ENCODE measurements around the gene GREB1. TPM values are rescaled to one million over a fixed set of nuclear protein-coding genes. Genes with fewer than 3 reads are reported as not detected.
A peak's percentile ranks its signal among the peaks of the same experiment; 100 is the strongest.

The GREB1 gene
- total and polyA plus RNA-seq, 2 of the 13 experiments (the other 11 are each of a cell fraction or from before 2014, with no cell fraction given), result 31.3 to 61.2 TPM

DNA sequence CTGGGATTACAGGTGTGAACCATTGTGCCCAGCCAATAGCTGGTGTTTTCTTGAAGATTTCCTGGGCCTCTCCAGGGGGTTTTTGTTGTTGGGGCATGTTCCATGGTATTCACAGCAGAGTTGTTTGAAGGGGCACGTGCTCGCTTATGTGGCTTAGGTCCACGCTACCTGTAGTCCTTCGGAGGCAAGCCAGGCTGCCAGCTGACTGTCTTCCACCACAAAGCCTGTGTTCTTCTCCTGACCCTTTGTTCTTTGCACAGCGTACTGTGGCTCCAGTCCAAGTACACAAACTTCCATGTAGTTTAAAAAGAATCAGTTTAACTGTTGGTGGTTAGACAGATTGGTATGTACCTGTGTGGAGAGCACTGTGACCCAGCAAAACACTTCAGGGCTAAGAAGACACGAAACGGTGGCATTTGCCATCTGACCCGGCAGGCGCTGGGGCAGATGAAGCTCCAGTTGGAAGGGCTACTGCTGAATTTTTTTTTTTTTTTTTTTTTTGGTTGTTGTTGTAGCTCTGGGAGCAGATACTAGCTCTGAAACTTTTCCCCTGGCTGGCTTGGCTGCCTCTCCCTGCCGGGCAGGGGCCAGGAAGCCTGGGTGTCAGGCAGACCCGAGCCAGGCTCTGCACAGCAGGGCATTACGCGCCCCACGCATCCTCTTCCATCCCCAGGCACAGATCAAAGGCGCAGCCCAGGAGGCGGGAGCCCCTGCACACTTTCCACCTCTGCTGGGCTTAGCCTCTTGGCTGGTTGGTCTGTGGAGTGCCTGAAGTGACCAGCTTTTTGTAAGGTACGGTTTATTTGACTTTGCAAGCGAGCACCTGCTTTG, 5.7 kb downstream of the GREB1 start (continued):
- TF ChIP-seq, protein P1, sequence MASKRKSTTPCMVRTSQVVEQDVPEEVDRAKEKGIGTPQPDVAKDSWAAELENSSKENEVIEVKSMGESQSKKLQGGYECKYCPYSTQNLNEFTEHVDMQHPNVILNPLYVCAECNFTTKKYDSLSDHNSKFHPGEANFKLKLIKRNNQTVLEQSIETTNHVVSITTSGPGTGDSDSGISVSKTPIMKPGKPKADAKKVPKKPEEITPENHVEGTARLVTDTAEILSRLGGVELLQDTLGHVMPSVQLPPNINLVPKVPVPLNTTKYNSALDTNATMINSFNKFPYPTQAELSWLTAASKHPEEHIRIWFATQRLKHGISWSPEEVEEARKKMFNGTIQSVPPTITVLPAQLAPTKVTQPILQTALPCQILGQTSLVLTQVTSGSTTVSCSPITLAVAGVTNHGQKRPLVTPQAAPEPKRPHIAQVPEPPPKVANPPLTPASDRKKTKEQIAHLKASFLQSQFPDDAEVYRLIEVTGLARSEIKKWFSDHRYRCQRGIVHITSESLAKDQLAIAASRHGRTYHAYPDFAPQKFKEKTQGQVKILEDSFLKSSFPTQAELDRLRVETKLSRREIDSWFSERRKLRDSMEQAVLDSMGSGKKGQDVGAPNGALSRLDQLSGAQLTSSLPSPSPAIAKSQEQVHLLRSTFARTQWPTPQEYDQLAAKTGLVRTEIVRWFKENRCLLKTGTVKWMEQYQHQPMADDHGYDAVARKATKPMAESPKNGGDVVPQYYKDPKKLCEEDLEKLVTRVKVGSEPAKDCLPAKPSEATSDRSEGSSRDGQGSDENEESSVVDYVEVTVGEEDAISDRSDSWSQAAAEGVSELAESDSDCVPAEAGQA (IDR thresholded peaks at IDR 0.05; ENCODE audit: low read depth), result peak; percentile 48
- TF ChIP-seq, protein P1 (CRISPR knock-in tag; IDR thresholded peaks at IDR 0.05; ENCODE audit: borderline replicate concordance), result no peak
- no peak for TF ChIP-seq MAFG (CRISPR knock-in tag; IDR thresholded peaks at IDR 0.05)
- peak; percentile 77 for TF ChIP-seq ZNF317 (CRISPR knock-in tag; IDR thresholded peaks at IDR 0.05)
- TF ChIP-seq, protein P2, sequence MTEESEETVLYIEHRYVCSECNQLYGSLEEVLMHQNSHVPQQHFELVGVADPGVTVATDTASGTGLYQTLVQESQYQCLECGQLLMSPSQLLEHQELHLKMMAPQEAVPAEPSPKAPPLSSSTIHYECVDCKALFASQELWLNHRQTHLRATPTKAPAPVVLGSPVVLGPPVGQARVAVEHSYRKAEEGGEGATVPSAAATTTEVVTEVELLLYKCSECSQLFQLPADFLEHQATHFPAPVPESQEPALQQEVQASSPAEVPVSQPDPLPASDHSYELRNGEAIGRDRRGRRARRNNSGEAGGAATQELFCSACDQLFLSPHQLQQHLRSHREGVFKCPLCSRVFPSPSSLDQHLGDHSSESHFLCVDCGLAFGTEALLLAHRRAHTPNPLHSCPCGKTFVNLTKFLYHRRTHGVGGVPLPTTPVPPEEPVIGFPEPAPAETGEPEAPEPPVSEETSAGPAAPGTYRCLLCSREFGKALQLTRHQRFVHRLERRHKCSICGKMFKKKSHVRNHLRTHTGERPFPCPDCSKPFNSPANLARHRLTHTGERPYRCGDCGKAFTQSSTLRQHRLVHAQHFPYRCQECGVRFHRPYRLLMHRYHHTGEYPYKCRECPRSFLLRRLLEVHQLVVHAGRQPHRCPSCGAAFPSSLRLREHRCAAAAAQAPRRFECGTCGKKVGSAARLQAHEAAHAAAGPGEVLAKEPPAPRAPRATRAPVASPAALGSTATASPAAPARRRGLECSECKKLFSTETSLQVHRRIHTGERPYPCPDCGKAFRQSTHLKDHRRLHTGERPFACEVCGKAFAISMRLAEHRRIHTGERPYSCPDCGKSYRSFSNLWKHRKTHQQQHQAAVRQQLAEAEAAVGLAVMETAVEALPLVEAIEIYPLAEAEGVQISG (CRISPR knock-in tag; IDR thresholded peaks at IDR 0.05), result peak; percentile 20; the same call in 1 of the 2 replicates
- TF ChIP-seq SKI (IDR thresholded peaks at IDR 0.05; ENCODE audit: partially characterized antibody), result peak; percentile 8
- no peak; the same call in 1 of the 2 replicates for TF ChIP-seq ZNF558 (CRISPR knock-in tag; IDR thresholded peaks at IDR 0.05; ENCODE audit: borderline replicate concordance)
- TF ChIP-seq MAF1 (CRISPR knock-in tag; IDR thresholded peaks at IDR 0.05; ENCODE audit: borderline replicate concordance), result no peak; the same call in 1 of the 2 replicates
- TF ChIP-seq DNMT3B (CRISPR knock-in tag; conservative IDR thresholded peaks at IDR 0.05), result no peak
- TF ChIP-seq EP300 (IDR thresholded peaks at IDR 0.05; ENCODE audit: low read depth in 2 of 2, low read length in 2 of 2), result peak in 1 of 2 experiments; percentile 85; a peak in 2 of 4 replicates
- peak; percentile 72; the same call in 1 of the 2 replicates for TF ChIP-seq EP300 (CRISPR knock-in tag; IDR thresholded peaks at IDR 0.05; ENCODE audit: borderline replicate concordance)
- TF ChIP-seq, protein P3, sequence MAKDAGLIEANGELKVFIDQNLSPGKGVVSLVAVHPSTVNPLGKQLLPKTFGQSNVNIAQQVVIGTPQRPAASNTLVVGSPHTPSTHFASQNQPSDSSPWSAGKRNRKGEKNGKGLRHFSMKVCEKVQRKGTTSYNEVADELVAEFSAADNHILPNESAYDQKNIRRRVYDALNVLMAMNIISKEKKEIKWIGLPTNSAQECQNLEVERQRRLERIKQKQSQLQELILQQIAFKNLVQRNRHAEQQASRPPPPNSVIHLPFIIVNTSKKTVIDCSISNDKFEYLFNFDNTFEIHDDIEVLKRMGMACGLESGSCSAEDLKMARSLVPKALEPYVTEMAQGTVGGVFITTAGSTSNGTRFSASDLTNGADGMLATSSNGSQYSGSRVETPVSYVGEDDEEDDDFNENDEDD (CRISPR knock-in tag; IDR thresholded peaks at IDR 0.05; ENCODE audit: borderline replicate concordance), result peak; percentile 84
- no peak for TF ChIP-seq ZNF207 (IDR thresholded peaks at IDR 0.05; ENCODE audit: borderline replicate concordance)
- TF ChIP-seq ZNF780A (CRISPR knock-in tag; IDR thresholded peaks at IDR 0.05), result 0 out of 2 replicates have a peak, but pooled peaks have one; percentile 45
- peak; percentile 82 for TF ChIP-seq HNRNPLL (IDR thresholded peaks at IDR 0.05; ENCODE audit: low read depth, low read length, poor library complexity, severe bottlenecking)
- peak; percentile 29; the same call in 1 of the 2 replicates for TF ChIP-seq NRL (CRISPR knock-in tag; IDR thresholded peaks at IDR 0.05; ENCODE audit: borderline replicate concordance)
- TF ChIP-seq RORA (CRISPR knock-in tag; IDR thresholded peaks at IDR 0.05), result no peak
- peak; percentile 45; the same call in 1 of the 2 replicates for TF ChIP-seq ZFP90 (CRISPR knock-in tag; IDR thresholded peaks at IDR 0.05; ENCODE audit: borderline replicate concordance)
- TF ChIP-seq ZNF616 (CRISPR knock-in tag; IDR thresholded peaks at IDR 0.05; ENCODE audit: low read depth), result no peak

Measured in HepG2 (cell line).